ENCODE data around the gene ZNF428. TPM values are rescaled to one million over a fixed set of nuclear protein-coding genes. Genes with fewer than 3 reads are reported as not detected.

Gene ZNF428
- total and polyA plus RNA-seq, 2 experiments from 2014 or later: 21.1 to 23.9 TPM

DNA sequence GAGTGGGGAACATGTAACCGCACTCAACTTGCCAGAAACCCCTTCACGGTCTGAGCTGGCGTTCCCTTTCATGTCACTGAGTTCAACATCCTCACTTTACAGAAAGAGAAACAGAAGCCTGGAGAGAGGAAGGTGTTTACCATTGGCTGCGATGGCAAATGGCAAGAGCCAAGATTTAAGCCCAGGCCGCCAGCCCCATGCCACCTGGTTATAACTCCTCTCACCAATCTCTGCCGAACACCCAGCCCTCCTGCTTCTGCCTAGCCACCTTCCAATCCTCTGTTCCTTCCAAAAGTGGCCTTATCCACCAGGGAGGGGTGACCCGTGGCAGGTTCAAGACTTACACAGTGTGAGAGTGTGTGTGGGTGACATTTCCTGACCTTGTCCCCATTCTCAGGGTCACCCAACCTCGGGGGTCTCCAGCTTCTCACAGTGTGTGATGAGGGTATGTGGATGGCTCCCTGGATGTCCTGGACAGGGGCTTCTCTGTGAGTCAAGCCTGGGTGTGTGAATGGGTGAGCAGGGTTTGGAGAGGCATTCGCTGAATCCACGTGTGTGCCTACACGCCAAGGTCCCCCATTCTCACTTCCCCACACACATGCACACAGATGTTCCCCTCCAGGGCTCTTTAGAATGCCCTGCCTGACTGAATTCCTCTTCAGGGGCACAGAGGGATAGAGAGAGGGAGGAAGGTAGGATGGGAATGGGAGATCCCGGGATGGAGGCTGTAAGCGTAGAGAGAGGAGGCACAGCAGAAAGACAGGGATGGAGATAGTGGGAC, 19.0 kb upstream of the ZNF428 start (continued):
- TF ChIP-seq, protein P1, sequence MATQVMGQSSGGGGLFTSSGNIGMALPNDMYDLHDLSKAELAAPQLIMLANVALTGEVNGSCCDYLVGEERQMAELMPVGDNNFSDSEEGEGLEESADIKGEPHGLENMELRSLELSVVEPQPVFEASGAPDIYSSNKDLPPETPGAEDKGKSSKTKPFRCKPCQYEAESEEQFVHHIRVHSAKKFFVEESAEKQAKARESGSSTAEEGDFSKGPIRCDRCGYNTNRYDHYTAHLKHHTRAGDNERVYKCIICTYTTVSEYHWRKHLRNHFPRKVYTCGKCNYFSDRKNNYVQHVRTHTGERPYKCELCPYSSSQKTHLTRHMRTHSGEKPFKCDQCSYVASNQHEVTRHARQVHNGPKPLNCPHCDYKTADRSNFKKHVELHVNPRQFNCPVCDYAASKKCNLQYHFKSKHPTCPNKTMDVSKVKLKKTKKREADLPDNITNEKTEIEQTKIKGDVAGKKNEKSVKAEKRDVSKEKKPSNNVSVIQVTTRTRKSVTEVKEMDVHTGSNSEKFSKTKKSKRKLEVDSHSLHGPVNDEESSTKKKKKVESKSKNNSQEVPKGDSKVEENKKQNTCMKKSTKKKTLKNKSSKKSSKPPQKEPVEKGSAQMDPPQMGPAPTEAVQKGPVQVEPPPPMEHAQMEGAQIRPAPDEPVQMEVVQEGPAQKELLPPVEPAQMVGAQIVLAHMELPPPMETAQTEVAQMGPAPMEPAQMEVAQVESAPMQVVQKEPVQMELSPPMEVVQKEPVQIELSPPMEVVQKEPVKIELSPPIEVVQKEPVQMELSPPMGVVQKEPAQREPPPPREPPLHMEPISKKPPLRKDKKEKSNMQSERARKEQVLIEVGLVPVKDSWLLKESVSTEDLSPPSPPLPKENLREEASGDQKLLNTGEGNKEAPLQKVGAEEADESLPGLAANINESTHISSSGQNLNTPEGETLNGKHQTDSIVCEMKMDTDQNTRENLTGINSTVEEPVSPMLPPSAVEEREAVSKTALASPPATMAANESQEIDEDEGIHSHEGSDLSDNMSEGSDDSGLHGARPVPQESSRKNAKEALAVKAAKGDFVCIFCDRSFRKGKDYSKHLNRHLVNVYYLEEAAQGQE (IDR thresholded peaks at IDR 0.05; ENCODE audit: unreplicated experiment): no peak
- TF ChIP-seq EZH2 (IDR thresholded peaks at IDR 0.05; ENCODE audit: low read depth, unreplicated experiment): no peak
- no peak for TF ChIP-seq JUNB (IDR thresholded peaks at IDR 0.05; ENCODE audit: unreplicated experiment)

DNA sequence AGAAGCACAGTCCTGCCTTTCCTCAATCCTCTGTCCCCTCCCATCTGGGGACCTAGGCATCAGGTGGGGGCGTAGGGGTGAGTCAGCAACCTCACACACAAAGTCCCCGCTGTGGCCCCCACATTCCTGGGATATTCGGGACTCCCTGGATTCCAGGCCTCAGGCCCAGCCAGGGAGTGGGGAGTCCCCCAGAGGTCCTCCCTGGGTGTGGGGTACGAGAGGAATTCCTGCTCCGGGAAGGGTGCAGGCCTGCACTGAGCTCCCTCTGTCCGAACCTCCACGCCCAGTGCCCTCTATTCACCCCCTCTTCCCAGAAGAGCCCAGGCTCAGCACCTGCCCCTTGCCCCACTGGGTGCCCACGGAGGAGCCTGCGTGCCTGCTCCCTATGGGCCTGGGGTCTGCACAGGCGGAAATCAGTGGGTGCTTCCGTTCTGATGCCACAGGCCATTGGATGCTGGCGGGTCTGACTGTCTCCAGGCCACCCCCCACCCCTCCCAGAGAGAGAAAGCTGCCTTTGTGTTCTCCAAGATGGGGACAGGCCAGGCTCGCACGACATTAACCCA, 16.8 kb upstream of the ZNF428 start:
- H3K27ac ChIP-seq (ENCODE audit: low read depth): 0 out of 2 replicates have a peak overlapping the region, but pooled peaks have one; percentile 45
- H3K4me3 ChIP-seq: peak overlapping the region; percentile 83
- peaks cover 9% of the 10 kb centered on the region; the same call in 1 of the 2 replicates for H4K20me1 ChIP-seq (replicated peaks; ENCODE audit: insufficient read depth)

More for the DNA sequence above, 16.8 kb upstream of the ZNF428 start:
- DNase-seq (ENCODE audit: low spot score): peak; percentile 90
- Mint-ChIP-seq H3K36me3 (ENCODE audit: low read depth) (peaks cover 11% of the 10 kb centered on the region; the same call in 2 of the 3 replicates), H3K4me1 (peaks cover 32% of the 10 kb centered on the region), H3K9me3 (peaks cover 3% of the 10 kb centered on the region; the same call in 1 of the 3 replicates), H3K27me3 (ENCODE audit: insufficient read depth, low read depth, poor library complexity) (peaks cover 56% of the 10 kb centered on the region), H3K4me3 (peak overlapping the region; percentile 58), H3K27ac (no peak overlapping the region)
- TF ChIP-seq EZH2 (IDR thresholded peaks at IDR 0.05; ENCODE audit: low read depth, unreplicated experiment) (no peak), CREB1 (CRISPR knock-in tag; IDR thresholded peaks at IDR 0.05; ENCODE audit: low read depth) (0 out of 2 replicates have a peak, but pooled peaks have one; percentile 3), ZNF114 (CRISPR knock-in tag; IDR thresholded peaks at IDR 0.05) (no peak)
- TF ChIP-seq, protein P2, sequence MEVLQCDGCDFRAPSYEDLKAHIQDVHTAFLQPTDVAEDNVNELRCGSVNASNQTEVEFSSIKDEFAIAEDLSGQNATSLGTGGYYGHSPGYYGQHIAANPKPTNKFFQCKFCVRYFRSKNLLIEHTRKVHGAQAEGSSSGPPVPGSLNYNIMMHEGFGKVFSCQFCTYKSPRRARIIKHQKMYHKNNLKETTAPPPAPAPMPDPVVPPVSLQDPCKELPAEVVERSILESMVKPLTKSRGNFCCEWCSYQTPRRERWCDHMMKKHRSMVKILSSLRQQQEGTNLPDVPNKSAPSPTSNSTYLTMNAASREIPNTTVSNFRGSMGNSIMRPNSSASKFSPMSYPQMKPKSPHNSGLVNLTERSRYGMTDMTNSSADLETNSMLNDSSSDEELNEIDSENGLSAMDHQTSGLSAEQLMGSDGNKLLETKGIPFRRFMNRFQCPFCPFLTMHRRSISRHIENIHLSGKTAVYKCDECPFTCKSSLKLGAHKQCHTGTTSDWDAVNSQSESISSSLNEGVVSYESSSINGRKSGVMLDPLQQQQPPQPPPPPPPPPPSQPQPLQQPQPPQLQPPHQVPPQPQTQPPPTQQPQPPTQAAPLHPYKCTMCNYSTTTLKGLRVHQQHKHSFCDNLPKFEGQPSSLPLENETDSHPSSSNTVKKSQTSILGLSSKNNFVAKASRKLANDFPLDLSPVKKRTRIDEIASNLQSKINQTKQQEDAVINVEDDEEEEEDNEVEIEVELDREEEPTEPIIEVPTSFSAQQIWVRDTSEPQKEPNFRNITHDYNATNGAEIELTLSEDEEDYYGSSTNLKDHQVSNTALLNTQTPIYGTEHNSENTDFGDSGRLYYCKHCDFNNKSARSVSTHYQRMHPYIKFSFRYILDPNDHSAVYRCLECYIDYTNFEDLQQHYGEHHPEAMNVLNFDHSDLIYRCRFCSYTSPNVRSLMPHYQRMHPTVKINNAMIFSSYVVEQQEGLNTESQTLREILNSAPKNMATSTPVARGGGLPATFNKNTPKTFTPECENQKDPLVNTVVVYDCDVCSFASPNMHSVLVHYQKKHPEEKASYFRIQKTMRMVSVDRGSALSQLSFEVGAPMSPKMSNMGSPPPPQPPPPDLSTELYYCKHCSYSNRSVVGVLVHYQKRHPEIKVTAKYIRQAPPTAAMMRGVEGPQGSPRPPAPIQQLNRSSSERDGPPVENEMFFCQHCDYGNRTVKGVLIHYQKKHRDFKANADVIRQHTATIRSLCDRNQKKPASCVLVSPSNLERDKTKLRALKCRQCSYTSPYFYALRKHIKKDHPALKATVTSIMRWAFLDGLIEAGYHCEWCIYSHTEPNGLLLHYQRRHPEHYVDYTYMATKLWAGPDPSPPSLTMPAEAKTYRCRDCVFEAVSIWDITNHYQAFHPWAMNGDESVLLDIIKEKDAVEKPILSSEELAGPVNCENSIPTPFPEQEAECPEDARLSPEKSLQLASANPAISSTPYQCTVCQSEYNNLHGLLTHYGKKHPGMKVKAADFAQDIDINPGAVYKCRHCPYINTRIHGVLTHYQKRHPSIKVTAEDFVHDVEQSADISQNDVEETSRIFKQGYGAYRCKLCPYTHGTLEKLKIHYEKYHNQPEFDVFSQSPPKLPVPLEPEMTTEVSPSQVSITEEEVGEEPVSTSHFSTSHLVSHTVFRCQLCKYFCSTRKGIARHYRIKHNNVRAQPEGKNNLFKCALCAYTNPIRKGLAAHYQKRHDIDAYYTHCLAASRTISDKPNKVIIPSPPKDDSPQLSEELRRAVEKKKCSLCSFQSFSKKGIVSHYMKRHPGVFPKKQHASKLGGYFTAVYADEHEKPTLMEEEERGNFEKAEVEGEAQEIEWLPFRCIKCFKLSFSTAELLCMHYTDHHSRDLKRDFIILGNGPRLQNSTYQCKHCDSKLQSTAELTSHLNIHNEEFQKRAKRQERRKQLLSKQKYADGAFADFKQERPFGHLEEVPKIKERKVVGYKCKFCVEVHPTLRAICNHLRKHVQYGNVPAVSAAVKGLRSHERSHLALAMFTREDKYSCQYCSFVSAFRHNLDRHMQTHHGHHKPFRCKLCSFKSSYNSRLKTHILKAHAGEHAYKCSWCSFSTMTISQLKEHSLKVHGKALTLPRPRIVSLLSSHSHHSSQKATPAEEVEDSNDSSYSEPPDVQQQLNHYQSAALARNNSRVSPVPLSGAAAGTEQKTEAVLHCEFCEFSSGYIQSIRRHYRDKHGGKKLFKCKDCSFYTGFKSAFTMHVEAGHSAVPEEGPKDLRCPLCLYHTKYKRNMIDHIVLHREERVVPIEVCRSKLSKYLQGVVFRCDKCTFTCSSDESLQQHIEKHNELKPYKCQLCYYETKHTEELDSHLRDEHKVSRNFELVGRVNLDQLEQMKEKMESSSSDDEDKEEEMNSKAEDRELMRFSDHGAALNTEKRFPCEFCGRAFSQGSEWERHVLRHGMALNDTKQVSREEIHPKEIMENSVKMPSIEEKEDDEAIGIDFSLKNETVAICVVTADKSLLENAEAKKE (CRISPR knock-in tag; IDR thresholded peaks at IDR 0.05): no peak
- H3F3A ChIP-seq (replicated peaks; ENCODE audit: low read depth): 0 out of 2 replicates have a peak, but pooled peaks cover 3% of the 10 kb centered on the region
- H2AFZ ChIP-seq: no peak overlapping the region
- peak; percentile 60 for ATAC-seq
- no peaks in the 10 kb centered on the region for H3K9me2 ChIP-seq (ENCODE audit: insufficient read depth)
- peak overlapping the region; percentile 99 for H3K4me2 ChIP-seq
- no peaks in the 10 kb centered on the region for H3K36me3 ChIP-seq (ENCODE audit: insufficient read depth)
- H3K27me3 ChIP-seq (ENCODE audit: insufficient read depth): peaks cover 37% of the 10 kb centered on the region
- peaks cover 33% of the 10 kb centered on the region for H3K4me1 ChIP-seq (ENCODE audit: insufficient read depth)
- H3K79me2 ChIP-seq (replicated peaks; ENCODE audit: insufficient read depth): no peaks in the 10 kb centered on the region
